H9 (cell line): ENCODE data around the gene KCNA2. TPM values are rescaled to one million over a fixed set of nuclear protein-coding genes. Genes with fewer than 3 reads are reported as not detected.

ENCODE experiments used
- DNase-seq: peaks from one replicate; pipeline ENCODE4 v3.0.0-alpha.2; 2017
- H2AFZ ChIP-seq: one replicate; pipeline ENCODE4 v1.6.1; 2013; ENCODE audit warnings: mild to moderate bottlenecking, low read length, control low read depth, moderate library complexity
- H2AK5ac ChIP-seq: 2 replicates; pipeline ENCODE4 v1.6.1; 2013; ENCODE audit warnings: low read length, control low read depth, mixed read lengths; ENCODE audit not compliant: insufficient read length
- H2BK120ac ChIP-seq: one replicate; pipeline ENCODE4 v1.6.1; 2013; ENCODE audit warnings: low read depth, mild to moderate bottlenecking, low read length, control low read depth, inconsistent platforms; ENCODE audit not compliant: poor library complexity, severe bottlenecking
- H2BK12ac ChIP-seq: 2 replicates; pipeline ENCODE4 v1.6.1; 2013; ENCODE audit warnings: low read length, control low read depth, mixed read lengths, low read depth; ENCODE audit not compliant: insufficient read length
- H2BK15ac ChIP-seq: 2 replicates; pipeline ENCODE4 v1.6.1; 2013; ENCODE audit warnings: low read depth, low read length, control low read depth
- H2BK20ac ChIP-seq: one replicate; pipeline ENCODE4 v1.6.1; 2013; ENCODE audit warnings: low read depth, mild to moderate bottlenecking, low read length, control low read depth, inconsistent platforms; ENCODE audit not compliant: poor library complexity, severe bottlenecking
- H2BK5ac ChIP-seq: 2 replicates; pipeline ENCODE4 v1.6.1; 2013; ENCODE audit warnings: low read length, control low read depth, mixed read lengths; ENCODE audit not compliant: insufficient read length
- H3K14ac ChIP-seq: 2 replicates; pipeline ENCODE4 v1.6.1; 2013; ENCODE audit warnings: low read length, control low read depth; ENCODE audit not compliant: insufficient read depth
- H3K18ac ChIP-seq: 2 replicates; pipeline ENCODE4 v1.6.1; 2013; ENCODE audit warnings: low read depth, mild to moderate bottlenecking, mixed read lengths, low read length, control low read depth; ENCODE audit not compliant: insufficient read length
- H3K23ac ChIP-seq: 2 replicates; pipeline ENCODE4 v1.6.1; 2013; ENCODE audit warnings: low read length, control low read depth, mixed read lengths, low read depth; ENCODE audit not compliant: insufficient read length
- H3K23me2 ChIP-seq: 2 replicates; pipeline ENCODE4 v1.6.1; 2013; ENCODE audit warnings: low read depth, mild to moderate bottlenecking, mixed read lengths, low read length, control low read depth; ENCODE audit not compliant: insufficient read length, poor library complexity, severe bottlenecking
- H3K27ac ChIP-seq: 2 replicates; pipeline ENCODE4 v1.5.1; 2013; ENCODE audit warnings: low read length, control low read depth, mixed read lengths, low read depth; ENCODE audit not compliant: insufficient read length
- H3K27me3 ChIP-seq: 2 replicates; pipeline ENCODE4 v1.6.1; 2013; ENCODE audit warnings: low read length, control low read depth, inconsistent platforms; ENCODE audit not compliant: insufficient read depth
- H3K4ac ChIP-seq: 2 replicates; pipeline ENCODE4 v1.6.1; 2013; ENCODE audit warnings: low read depth, mild to moderate bottlenecking, control low read depth, inconsistent platforms, low read length, moderate library complexity
- H3K4me1 ChIP-seq: 2 replicates; pipeline ENCODE4 v1.6.1; 2013; ENCODE audit warnings: low read length, control low read depth, inconsistent platforms; ENCODE audit not compliant: insufficient read depth
- H3K4me2 ChIP-seq: 2 replicates; pipeline ENCODE4 v1.6.1; 2013; ENCODE audit warnings: low read length, control low read depth, mixed read lengths; ENCODE audit not compliant: insufficient read length, insufficient read depth
- H3K56ac ChIP-seq: 2 replicates; pipeline ENCODE4 v1.6.1; 2013; ENCODE audit warnings: low read depth, mild to moderate bottlenecking, mixed read lengths, low read length, control low read depth; ENCODE audit not compliant: insufficient read length
- H3K79me1 ChIP-seq: 2 replicates; pipeline ENCODE4 v1.6.1; 2013; ENCODE audit warnings: low read depth, mild to moderate bottlenecking, moderate library complexity, low read length, control low read depth, inconsistent platforms; ENCODE audit not compliant: insufficient read depth, poor library complexity, severe bottlenecking
- H3K79me2 ChIP-seq: 2 replicates; pipeline ENCODE4 v1.6.1; 2013; ENCODE audit warnings: low read length, control low read depth, inconsistent platforms; ENCODE audit not compliant: insufficient read depth
- H3K9ac ChIP-seq: 2 replicates; pipeline ENCODE4 v1.6.1; 2013; ENCODE audit warnings: low read length, control low read depth, mixed read lengths; ENCODE audit not compliant: insufficient read length; ENCODE audit errors: extremely low read depth
- H3K9me3 ChIP-seq: one replicate; pipeline ENCODE4 v1.6.1; 2013; ENCODE audit warnings: low read depth, low read length, inconsistent platforms; ENCODE audit not compliant: control insufficient read depth
- H3T11ph ChIP-seq: one replicate; pipeline ENCODE4 v1.6.1; 2013; ENCODE audit warnings: mild to moderate bottlenecking, low read length, control low read depth, inconsistent platforms
- H4K20me1 ChIP-seq: one replicate; pipeline ENCODE4 v1.6.1; 2013; ENCODE audit not compliant: control insufficient read depth, insufficient read length, insufficient read depth
- H4K5ac ChIP-seq: 2 replicates; pipeline ENCODE4 v1.6.1; 2013; ENCODE audit warnings: low read depth, mild to moderate bottlenecking, mixed read lengths, low read length, control low read depth; ENCODE audit not compliant: insufficient read length
- H4K8ac ChIP-seq: replicated peaks from 2 replicates; pipeline ENCODE4 v1.6.1; 2013; ENCODE audit warnings: low read length, control low read depth, mixed read lengths, low read depth; ENCODE audit not compliant: insufficient read length
- H4K91ac ChIP-seq: 2 replicates; pipeline ENCODE4 v1.6.1; 2013; ENCODE audit warnings: low read depth, mild to moderate bottlenecking, moderate library complexity, mixed read lengths, low read length, control low read depth; ENCODE audit not compliant: insufficient read length
- H3K27ac Mint-ChIP-seq, 3 experiments: 2 replicates in 2 of 3; 3 replicates in 1 of 3; pipeline ENCODE4 v1.8.0; 2020 to 2021; ENCODE audit warnings: mixed read lengths in 3 of 3, mild to moderate bottlenecking in 1 of 3, moderate library complexity in 1 of 3
- H3K27me3 Mint-ChIP-seq: 2 replicates; pipeline ENCODE4 v1.8.0; 2021; ENCODE audit warnings: low read depth, mild to moderate bottlenecking, moderate library complexity, mixed read lengths
- H3K36me3 Mint-ChIP-seq, 3 experiments: 2 replicates in 2 of 3; 3 replicates in 1 of 3; pipeline ENCODE4 v1.8.0; 2020 to 2021; ENCODE audit warnings: low read depth in 3 of 3, mixed read lengths in 3 of 3; ENCODE audit not compliant: insufficient read depth in 1 of 3
- H3K4me1 Mint-ChIP-seq, 2 experiments: 2 replicates each; pipeline ENCODE4 v1.8.0; 2020; ENCODE audit warnings: mixed read lengths in 2 of 2
- H3K4me3 Mint-ChIP-seq, 2 experiments: 2 replicates in 1 of 2; 3 replicates in 1 of 2; pipeline ENCODE4 v1.8.0; 2020 to 2021; ENCODE audit warnings: mild to moderate bottlenecking in 2 of 2, mixed read lengths in 2 of 2, moderate library complexity in 1 of 2
- H3K9me3 Mint-ChIP-seq, 2 experiments: 2 replicates in 1 of 2; 3 replicates in 1 of 2; pipeline ENCODE4 v1.8.0; 2020; ENCODE audit warnings: mild to moderate bottlenecking in 2 of 2, mixed read lengths in 2 of 2, moderate library complexity in 1 of 2
- CTCF ChIP-seq: fragments of 200-600 bp; sonication (generic); conservative IDR thresholded peaks from 3 replicates; pipeline ENCODE4 v1.8.0; 2021; ENCODE audit warnings: antibody characterized with exemption, mild to moderate bottlenecking
- WGBS: extraction: QIAGEN DNeasy Blood & Tissue Kit; methylation state at CpG from one replicate; pipeline ENCODE4 v1.1.7; 2013; ENCODE audit warnings: missing lambda C conversion rate, low lambda C conversion rate, mixed read lengths; ENCODE audit not compliant: insufficient read length; ENCODE audit errors: extremely low coverage; 5-methylcytosine and 5-hydroxymethylcytosine counted together
- total RNA-seq: library from RNA; stranded (reverse); gene quantifications from 2 replicates; pipeline ENCODE4 v1.2.1, GENCODE V29; 2021

KCNA2 gene
- total RNA-seq, 1 experiment from 2014 or later = 0.33 TPM

GRCh38 chr1:110647254-110647891 is 41.2 kb upstream of the KCNA2 start:
- H3K4me1 ChIP-seq = no peaks in the 10 kb centered on the region
- no peak overlapping the region for H2BK20ac ChIP-seq
- H3K27ac Mint-ChIP-seq = no peak overlapping the region
- no peaks in the 10 kb centered on the region for H4K20me1 ChIP-seq
- H2BK5ac ChIP-seq = no peak overlapping the region
- DNase-seq = no peak
- no peaks in the 10 kb centered on the region for H3K9me3 ChIP-seq
- no peaks in the 10 kb centered on the region for H3K36me3 Mint-ChIP-seq
- no peak overlapping the region for H3K56ac ChIP-seq
- H3K4me3 Mint-ChIP-seq = no peak overlapping the region
- H3K79me2 ChIP-seq = no peaks in the 10 kb centered on the region
- no peak overlapping the region for H3K14ac ChIP-seq
- no peak overlapping the region for H3K9ac ChIP-seq
- H3K27me3 ChIP-seq = no peaks in the 10 kb centered on the region
- H3K18ac ChIP-seq = no peak overlapping the region
- H3K23ac ChIP-seq = no peak overlapping the region
- H2BK12ac ChIP-seq = no peak overlapping the region
- no peaks in the 10 kb centered on the region; the same call in 1 of the 2 replicates for H3K27me3 Mint-ChIP-seq
- H4K8ac ChIP-seq = no peak overlapping the region
- no peak overlapping the region for H2AK5ac ChIP-seq
- no peak overlapping the region for H2BK15ac ChIP-seq
- TF ChIP-seq CTCF = no peak
- H3K23me2 ChIP-seq = no peaks in the 10 kb centered on the region
- no peak overlapping the region for H4K5ac ChIP-seq
- H4K91ac ChIP-seq = no peak overlapping the region
- no peak overlapping the region for H3T11ph ChIP-seq
- no peak overlapping the region for H2AFZ ChIP-seq
- H3K9me3 Mint-ChIP-seq = no peaks in the 10 kb centered on the region
- H3K4ac ChIP-seq = no peak overlapping the region
- no CpG with 5 or more reads among the region's 5 CpGs for WGBS
- H3K27ac ChIP-seq = no peak overlapping the region
- H3K4me2 ChIP-seq = no peak overlapping the region
- no peak overlapping the region for H2BK120ac ChIP-seq
- H3K79me1 ChIP-seq = no peaks in the 10 kb centered on the region
- H3K4me1 Mint-ChIP-seq = no peaks in the 10 kb centered on the region
